CD1c-positive myeloid dendritic cell (primary cell): ENCODE data around the gene CD63.

Experiments used
- DNase-seq: peaks from one replicate; pipeline ENCODE4 v3.0.0-alpha.2; 2016; ENCODE audit errors: extremely low spot score

CD63 gene

GRCh38 chr12:55721601-55722213 lies 7.1 kb downstream of the CD63 start:
- DNase-seq: no peak

DNA sequence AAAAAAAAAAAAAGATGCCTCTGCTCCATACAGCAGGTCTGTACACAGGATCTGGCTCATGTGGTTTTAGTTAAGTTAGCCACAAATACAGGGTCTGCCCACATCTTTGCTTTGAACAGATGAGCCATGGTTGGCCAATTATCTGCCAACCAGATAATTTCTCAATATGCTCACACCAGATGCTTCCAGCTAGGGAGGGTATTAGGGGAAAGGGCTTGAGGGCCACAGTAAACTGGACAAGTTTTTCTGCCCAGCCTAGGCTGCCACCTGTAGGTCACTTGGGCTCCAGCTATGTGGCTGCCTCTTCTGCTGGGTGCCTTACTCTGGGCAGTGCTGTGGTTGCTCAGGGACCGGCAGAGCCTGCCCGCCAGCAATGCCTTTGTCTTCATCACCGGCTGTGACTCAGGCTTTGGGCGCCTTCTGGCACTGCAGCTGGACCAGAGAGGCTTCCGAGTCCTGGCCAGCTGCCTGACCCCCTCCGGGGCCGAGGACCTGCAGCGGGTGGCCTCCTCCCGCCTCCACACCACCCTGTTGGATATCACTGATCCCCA lies 7.8 kb downstream of the CD63 start:
- DNase-seq: peak; percentile 77

DNA sequence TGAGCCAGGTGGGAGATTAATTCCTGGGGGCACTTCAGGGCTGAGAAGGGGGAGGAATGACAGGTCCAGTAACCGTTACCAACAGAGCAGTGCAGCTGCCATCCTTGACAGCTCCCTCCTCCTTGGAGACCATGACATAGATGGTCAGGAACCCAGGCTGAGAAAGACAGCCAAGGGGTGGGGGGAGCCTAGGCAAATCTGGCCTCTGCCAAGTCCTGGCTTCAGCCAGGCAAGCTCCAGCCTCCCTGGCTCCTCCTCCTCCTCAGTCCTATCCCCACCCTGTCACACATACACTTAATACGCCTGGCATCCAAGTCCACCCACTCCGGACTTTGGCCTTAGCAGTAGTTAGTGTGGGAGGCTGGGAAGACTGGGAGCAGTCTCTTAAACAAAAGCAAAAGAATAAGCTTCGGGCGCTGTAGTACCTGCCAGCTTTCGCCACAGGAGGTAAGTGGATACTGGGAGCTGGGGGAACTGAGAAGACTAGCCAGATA lies 8.7 kb downstream of the CD63 start, which contains the start of gene RDH5:
Gene RDH5, plus strand, starts transcription at position 323 of the 494 bp plus-strand sequence. CDS start 792 bp downstream, outside the sequence.
- no peak for DNase-seq

GRCh38 chr12:55719371-55719770 lies 9.4 kb downstream of the CD63 start:
- no peak for DNase-seq

- DNase-seq: no peak
Measured at GRCh38 chr12:55718624-55719275, 10.1 kb downstream of the CD63 start.

DNA sequence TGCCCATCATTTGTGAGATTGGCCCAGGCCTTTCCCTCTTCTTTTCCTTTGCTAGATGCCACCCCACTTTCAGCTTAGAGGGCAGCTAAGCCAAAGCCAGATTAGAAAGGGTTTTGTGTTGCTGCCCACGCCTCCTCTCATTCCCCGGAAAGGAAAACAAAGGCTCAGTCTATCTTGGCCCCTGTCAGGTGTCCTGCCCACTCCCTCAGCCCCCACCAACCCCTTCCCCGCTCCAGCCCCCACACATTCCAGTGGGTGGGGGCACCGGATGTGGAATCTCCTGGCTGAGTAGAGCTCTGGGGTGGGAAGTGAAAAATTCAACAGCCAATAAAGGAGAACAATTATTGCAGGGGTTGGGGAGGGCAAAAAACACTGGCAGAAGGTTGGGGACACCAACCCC lies 10.8 kb downstream of the CD63 start:
- no peak for DNase-seq

DNA sequence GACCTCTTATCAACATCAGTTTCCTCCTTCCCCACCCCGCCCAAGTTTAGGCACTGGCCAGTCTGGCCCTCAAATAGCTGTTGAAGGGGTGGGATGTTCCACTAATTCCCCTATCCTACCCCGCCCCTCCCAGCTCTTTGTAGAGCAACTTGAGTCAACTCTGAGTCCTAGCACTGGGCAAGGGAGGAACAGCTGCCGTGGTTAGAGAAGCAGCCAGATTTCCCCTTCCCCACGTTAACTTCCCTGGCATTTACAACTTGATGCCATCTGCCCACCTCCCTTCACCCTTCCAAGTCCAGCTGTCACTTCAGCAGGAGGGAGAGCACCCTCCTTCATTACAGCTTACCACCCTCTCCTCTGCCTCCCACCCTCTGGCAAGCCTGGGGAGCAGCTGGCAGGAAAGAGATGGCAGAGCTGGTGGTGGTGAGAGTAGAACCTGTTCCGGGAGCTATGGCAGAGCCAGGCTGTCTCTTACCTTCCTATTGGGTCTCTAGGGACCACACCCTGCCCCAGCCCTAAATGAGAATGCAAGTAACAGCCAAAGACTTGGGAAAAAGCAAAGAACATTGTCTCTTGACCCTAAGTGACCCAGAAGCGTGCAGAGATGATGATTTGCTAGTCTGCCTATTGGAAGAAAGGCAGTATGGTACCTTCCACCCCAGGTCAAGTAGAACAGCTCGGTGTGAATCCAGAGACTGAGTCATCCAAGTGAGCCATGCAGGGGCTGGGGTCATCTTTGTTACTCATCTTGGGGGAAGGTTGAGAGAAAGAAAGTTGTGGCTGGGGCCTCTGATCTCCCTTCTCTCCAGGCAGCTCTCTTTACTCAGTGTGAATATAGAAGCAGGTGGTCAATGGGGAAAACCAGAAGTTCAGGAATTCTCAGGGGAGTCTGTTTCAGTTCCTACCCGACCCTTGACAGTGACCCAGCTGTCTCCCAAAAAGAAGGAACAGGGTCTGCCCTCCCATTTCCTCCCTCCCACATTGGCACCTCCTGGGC lies 11.5 kb downstream of the CD63 start:
- DNase-seq: peak; percentile 61

GRCh38 chr12:55716582-55716957 lies 12.2 kb downstream of the CD63 start:
- no peak for DNase-seq

DNA sequence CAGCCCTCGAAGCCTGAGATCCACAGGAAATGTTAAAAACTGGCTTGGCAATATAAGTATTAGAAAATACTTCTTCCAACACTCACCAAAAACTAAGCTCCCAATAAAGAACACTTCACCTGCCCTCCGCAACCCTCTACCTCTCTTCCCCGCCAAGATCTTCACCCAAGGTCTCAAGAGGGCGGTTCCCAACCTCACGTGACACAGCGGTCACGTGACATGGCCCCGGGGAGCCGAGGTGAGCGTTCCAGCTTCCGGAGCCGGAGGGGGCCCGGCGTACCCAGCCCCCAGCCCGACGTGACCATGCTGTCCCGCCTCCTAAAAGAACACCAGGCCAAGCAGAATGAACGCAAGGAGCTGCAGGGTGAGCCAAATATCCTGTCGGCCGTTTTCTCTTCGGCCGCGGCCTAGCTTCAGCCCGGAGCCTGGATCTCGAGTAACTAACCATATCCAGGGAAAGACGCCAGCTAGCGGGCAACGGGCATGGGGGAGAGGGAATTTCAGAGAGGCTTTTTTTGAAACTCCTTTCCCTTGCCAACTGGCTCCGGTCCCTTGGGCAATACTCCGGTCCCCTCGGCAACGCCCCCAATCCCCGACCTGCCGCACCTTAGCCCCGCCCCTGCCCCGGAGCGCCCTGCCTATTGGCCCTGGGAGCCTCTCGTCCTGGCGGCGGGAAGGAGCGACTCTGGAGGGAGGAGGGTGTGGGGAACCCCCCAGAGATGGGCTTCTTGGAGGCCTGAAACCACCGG lies 12.8 kb downstream of the CD63 start, which contains the start of gene BLOC1S1:
Gene BLOC1S1, plus strand, starts transcription at position 214 of the 749 bp plus-strand sequence. Its CDS starts 6 bp downstream, at position 220.
- DNase-seq: peak; percentile 87

GRCh38 chr12:55715169-55715764 lies 13.5 kb downstream of the CD63 start:
- DNase-seq: no peak

GRCh38 chr12:55713721-55714120 lies 15.1 kb downstream of the CD63 start:
- no peak for DNase-seq

DNA sequence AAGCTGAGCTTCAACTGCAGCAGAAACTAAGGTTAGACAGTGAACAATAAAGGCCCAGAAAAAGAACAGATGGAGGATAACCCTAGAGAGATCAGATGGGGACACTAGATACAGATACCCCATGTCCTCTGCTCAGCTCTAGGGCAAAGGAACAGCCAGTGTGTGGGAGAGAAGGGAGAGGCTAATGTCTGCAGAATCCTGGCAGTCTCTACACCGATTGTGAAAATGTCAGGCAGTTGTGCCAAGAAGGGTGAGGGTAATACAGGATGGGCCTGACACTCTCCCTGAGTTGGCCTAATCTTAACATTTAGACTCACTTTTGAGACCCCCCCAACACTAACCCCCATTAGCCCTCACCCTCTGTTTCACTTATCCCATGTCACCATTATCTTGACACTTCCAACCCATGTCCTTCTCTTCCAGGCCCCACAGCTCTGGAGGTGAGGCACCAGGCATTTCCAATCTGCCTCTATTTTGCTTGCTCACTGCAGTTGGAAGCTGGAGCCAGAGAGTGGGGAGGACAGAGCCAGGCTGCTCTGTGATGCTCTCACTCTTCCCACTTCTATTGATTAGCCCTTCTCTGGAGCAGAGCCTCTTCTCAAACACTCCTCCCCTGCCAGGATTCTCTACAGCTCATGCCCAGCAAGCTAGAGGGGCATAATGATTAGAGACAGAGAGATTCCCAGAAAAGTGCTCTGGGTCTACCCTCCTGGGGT lies 16.0 kb downstream of the CD63 start:
- DNase-seq: no peak

DNA sequence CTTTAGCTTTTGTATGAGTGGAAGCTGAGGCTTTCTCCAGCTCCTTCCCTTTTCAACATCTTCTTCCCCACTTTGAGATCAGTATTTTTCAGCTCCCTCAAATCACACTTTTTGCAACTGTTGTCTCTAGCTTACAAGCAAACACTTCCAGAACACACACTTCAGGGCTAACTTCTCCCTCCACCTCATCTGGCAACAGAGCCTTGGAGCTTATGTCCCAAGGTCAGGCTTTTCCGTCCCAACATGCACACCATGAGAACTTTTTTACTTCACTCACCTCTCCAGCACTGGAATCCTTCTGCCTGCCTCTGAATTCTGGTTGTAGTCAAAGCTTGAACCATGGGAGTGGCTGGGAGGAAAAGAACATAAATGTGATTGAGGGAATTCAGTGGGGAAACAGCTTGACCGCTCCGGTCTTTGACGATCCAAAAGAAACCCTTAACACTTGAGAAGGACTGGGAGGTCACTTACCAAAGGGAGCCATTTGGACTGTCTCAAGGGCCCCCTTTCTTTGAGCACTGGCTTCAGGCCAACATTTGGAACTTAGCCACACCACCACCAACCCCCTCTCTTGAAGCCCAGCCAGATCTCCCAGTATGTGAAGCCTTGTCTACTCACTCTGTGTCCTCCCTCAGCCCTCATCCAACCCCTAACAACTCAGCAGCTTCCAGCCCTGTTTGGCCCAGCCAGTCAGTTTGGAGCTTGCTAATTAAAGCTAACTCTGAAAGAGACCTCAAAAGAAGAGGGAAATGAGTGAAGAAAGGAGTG lies 16.8 kb downstream of the CD63 start:
- DNase-seq: no peak

- DNase-seq: peak; percentile 45
Measured at GRCh38 chr12:55708695-55709233, 20.0 kb downstream of the CD63 start.

GRCh38 chr12:55707841-55708694 lies 20.7 kb downstream of the CD63 start, which contains the start of gene ITGA7:
ITGA7 (minus strand) TSS chr12:55707904; CDS start chr12:55707682, 222 bp downstream.
- DNase-seq: peak; percentile 24

DNA sequence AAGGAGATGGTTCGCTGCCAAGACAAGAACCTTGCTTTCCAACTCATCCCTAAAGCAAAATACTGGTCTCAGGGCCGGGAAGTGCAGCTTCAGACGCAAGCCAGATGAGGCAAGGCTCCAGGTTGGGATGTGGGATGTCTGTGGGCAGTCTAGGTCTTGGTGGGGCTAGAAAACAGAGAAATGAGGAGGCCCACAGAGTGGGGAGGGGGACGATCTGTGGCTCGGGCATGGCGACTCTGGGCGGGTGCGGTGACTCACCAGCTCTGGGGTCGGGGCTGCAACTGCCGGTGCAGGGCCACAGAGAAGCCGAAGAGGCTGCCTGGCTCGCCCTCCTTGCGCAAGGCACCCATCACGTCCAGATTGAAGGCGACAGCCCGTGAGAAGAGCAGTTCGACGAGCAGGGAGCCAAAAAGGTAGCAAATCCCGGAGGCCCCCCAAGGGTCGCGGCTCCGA lies 21.6 kb downstream of the CD63 start:
- DNase-seq: peak; percentile 35

- DNase-seq: no peak
Measured at GRCh38 chr12:55706568-55707218, 22.1 kb downstream of the CD63 start.
